PC-9 (cell line): ENCODE measurements around the gene BHLHE40. TPM values are rescaled to one million over a fixed set of nuclear protein-coding genes. Genes with fewer than 3 reads are reported as not detected.
A peak's percentile ranks its signal among the peaks of the same experiment; 100 is the strongest.

Experiments used
- BruUV-seq: library from RNA; stranded (reverse); fragments of 400-500 nt; replicated peaks from 2 replicates; lab custom pipeline; 2021; lab: Mats Ljungman, UMichigan
- CTCF ChIA-PET: fragments of 300-600 bp; sonication (Branson Sonifier 250); formaldehyde crosslinking; loops from one replicate; lab custom pipeline; 2022; ENCODE audit warnings: antibody characterized with exemption; lab: Charles Lee
- POLR2A ChIA-PET: fragments of 300-600 bp; sonication (Branson Sonifier 250); formaldehyde crosslinking; loops from one replicate; lab custom pipeline; 2022; ENCODE audit warnings: antibody characterized with exemption; ENCODE audit not compliant: unreplicated experiment; lab: Charles Lee
- DNase-seq, 2 experiments: peaks; one replicate each; pipeline versions ENCODE4 v3.0.0 to v3.0.0-alpha.2; 2015 to 2022; ENCODE audit warnings: mixed read lengths in 1 of 2
- H2AFZ ChIP-seq: fragments of 200-600 bp; sonication (generic); 2 replicates; pipeline ENCODE4 v1.8.1; 2017; ENCODE audit warnings: antibody characterized with exemption
- H3F3A ChIP-seq: fragments of 200-600 bp; sonication (generic); 2 replicates; pipeline ENCODE4 v1.8.1; 2017; ENCODE audit warnings: antibody characterized with exemption, mild to moderate bottlenecking, low read depth; ENCODE audit not compliant: insufficient read depth
- H3K27ac ChIP-seq: fragments of 200-600 bp; sonication (generic); 2 replicates; pipeline ENCODE4 v1.6.1; 2016; ENCODE audit warnings: mixed run types
- H3K27me3 ChIP-seq: fragments of 200-600 bp; sonication (generic); 2 replicates; pipeline ENCODE4 v1.6.1; 2016; ENCODE audit warnings: low read depth, mixed run types; ENCODE audit not compliant: insufficient read depth
- H3K36me3 ChIP-seq: fragments of 200-600 bp; sonication (generic); 2 replicates; pipeline ENCODE4 v1.6.1; 2016; ENCODE audit warnings: low read depth, mixed run types
- H3K4me1 ChIP-seq: fragments of 200-600 bp; sonication (generic); replicated peaks from 2 replicates; pipeline ENCODE4 v1.6.1; 2016; ENCODE audit warnings: mixed run types; ENCODE audit not compliant: insufficient read depth
- H3K4me2 ChIP-seq: fragments of 200-600 bp; sonication (generic); 2 replicates; pipeline ENCODE4 v1.6.1; 2017; ENCODE audit warnings: mixed run types
- H3K4me3 ChIP-seq: fragments of 200-600 bp; sonication (generic); 2 replicates; pipeline ENCODE4 v1.6.1; 2016; ENCODE audit warnings: mixed run types
- H3K79me2 ChIP-seq: fragments of 200-600 bp; sonication (generic); 2 replicates; pipeline ENCODE4 v1.6.1; 2017; ENCODE audit warnings: low read depth, mixed run types
- H3K9me2 ChIP-seq: fragments of 200-600 bp; sonication (generic); 2 replicates; pipeline ENCODE4 v1.8.1; 2017; ENCODE audit warnings: mild to moderate bottlenecking; ENCODE audit not compliant: insufficient read depth
- H3K9me3 ChIP-seq: fragments of 200-600 bp; sonication (generic); 2 replicates; pipeline ENCODE4 v1.8.1; 2016; ENCODE audit warnings: low read depth; ENCODE audit not compliant: insufficient read depth
- H4K20me1 ChIP-seq: fragments of 200-600 bp; sonication (generic); 2 replicates; pipeline ENCODE4 v1.8.1; 2017; ENCODE audit not compliant: insufficient read depth
- EZH2 ChIP-seq: fragments of 200-600 bp; sonication (generic); IDR thresholded peaks from 2 replicates; pipeline ENCODE4 v1.8.0; 2017; ENCODE audit warnings: antibody characterized with exemption, low read depth
- intact Hi-C: fragments of 100-400 bp; cut with micrococcal nuclease; formaldehyde crosslinking; loops from one replicate; pipeline ENCODE4 v1.10.0; 2022; ENCODE audit not compliant: unreplicated experiment
- total RNA-seq: library from RNA; stranded (reverse); gene quantifications from 2 replicates; pipeline ENCODE4 v1.2.3, GENCODE V29; 2021
- TF ChIP-seq, protein P1 (sequence below): fragments of 200-600 bp; sonication (generic); conservative IDR thresholded peaks from 2 replicates; pipeline ENCODE4 v1.6.1; 2017; ENCODE audit warnings: mixed run types, antibody characterized with exemption, mild to moderate bottlenecking, moderate library complexity

The BHLHE40 gene
- total RNA-seq, 1 experiment from 2014 or later, result 45.5 TPM

- no peak overlapping the region for H2AFZ ChIP-seq
- intact Hi-C loops, result no loop called here
These were observed 14.3 kb downstream of the BHLHE40 start for GRCh38 chr3:4993276-4994143.

DNA sequence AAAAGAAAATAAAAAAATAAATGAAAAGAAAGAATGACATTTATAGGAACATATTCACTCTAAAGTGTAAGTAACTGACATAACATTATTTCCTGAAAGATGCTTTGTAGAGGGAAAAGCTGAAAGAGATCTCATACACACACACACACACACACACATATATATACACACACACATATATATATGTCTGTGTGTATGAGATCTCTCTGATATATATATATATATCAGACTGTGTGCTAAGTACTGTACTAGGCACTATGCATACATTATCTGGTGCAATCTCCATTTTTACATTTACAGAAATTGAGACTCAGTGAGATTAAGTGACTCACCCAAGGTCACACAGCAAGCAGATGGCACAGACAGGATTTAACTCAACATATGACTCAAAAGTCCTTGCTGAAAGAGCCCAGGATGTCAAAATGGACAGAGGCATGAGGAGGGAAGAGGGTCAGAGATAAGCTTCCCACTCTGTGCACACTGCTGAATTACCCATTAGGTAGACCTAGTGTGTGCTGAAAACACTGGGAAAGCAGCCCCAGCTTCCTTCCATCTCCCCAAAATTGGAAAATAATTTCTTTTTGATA is 15.0 kb downstream of the BHLHE40 start:
- Histone ChIP-seq H2AFZ (no peak overlapping the region), H3K9me3 (no peaks in the 10 kb centered on the region), H3K27ac (peak overlapping the region; percentile 37; the same call in 1 of the 2 replicates), H3K9me2 (no peaks in the 10 kb centered on the region), H3F3A (no peaks in the 10 kb centered on the region), H3K27me3 (no peaks in the 10 kb centered on the region), H3K4me2 (no peak overlapping the region), H3K4me1 (peaks cover 8% of the 10 kb centered on the region; the same call in 1 of the 2 replicates), H3K79me2 (no peaks in the 10 kb centered on the region), H3K4me3 (no peak overlapping the region), H3K36me3 (no peaks in the 10 kb centered on the region), H4K20me1 (no peaks in the 10 kb centered on the region)
- POLR2A ChIA-PET, result interaction anchor here (0.5 to 1.5 kb wide), 4 partner anchors 8 to 29 kb away, joined by 3 to 6 read pairs (median 4); no protein-coding TSS in a partner anchor
- no TSS peak for BruUV-seq
- no peak for TF ChIP-seq EZH2
- TF ChIP-seq, protein P1, sequence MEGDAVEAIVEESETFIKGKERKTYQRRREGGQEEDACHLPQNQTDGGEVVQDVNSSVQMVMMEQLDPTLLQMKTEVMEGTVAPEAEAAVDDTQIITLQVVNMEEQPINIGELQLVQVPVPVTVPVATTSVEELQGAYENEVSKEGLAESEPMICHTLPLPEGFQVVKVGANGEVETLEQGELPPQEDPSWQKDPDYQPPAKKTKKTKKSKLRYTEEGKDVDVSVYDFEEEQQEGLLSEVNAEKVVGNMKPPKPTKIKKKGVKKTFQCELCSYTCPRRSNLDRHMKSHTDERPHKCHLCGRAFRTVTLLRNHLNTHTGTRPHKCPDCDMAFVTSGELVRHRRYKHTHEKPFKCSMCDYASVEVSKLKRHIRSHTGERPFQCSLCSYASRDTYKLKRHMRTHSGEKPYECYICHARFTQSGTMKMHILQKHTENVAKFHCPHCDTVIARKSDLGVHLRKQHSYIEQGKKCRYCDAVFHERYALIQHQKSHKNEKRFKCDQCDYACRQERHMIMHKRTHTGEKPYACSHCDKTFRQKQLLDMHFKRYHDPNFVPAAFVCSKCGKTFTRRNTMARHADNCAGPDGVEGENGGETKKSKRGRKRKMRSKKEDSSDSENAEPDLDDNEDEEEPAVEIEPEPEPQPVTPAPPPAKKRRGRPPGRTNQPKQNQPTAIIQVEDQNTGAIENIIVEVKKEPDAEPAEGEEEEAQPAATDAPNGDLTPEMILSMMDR, result no peak
- DNase-seq, result no peak
- CTCF ChIA-PET, result no interaction called here
- intact Hi-C loops, result no loop called here

More at GRCh38 chr3:4993276-4994143, 14.3 kb downstream of the BHLHE40 start:
- Histone ChIP-seq H3F3A (no peaks in the 10 kb centered on the region), H3K4me1 (peaks cover 8% of the 10 kb centered on the region; the same call in 1 of the 2 replicates), H3K9me3 (no peaks in the 10 kb centered on the region), H3K4me3 (no peak overlapping the region), H3K27ac (no peak overlapping the region), H4K20me1 (no peaks in the 10 kb centered on the region), H3K79me2 (no peaks in the 10 kb centered on the region), H3K4me2 (no peak overlapping the region), H3K9me2 (no peaks in the 10 kb centered on the region), H3K36me3 (no peaks in the 10 kb centered on the region), H3K27me3 (no peaks in the 10 kb centered on the region)
- DNase-seq, result no peak
- no TSS peak for BruUV-seq
- ChIA-PET POLR2A (interaction anchor here (0.5 to 0.6 kb wide), 2 partner anchors 15 to 17 kb away, joined by 3 to 6 read pairs; no protein-coding TSS in a partner anchor), CTCF (no interaction called here)
- no peak for TF ChIP-seq EZH2
- TF ChIP-seq, protein P1, result no peak

GRCh38 chr3:4994823-4995499 is 15.7 kb downstream of the BHLHE40 start:
- no peak for TF ChIP-seq EZH2
- TF ChIP-seq, protein P1, result no peak
- Histone ChIP-seq H3K4me3 (no peak overlapping the region), H3K9me3 (no peaks in the 10 kb centered on the region), H3K4me1 (peaks cover 14% of the 10 kb centered on the region; the same call in 1 of the 2 replicates), H3K79me2 (no peaks in the 10 kb centered on the region), H3K27me3 (no peaks in the 10 kb centered on the region), H2AFZ (no peak overlapping the region), H3F3A (no peaks in the 10 kb centered on the region), H3K36me3 (no peaks in the 10 kb centered on the region), H3K9me2 (no peaks in the 10 kb centered on the region), H3K27ac (peak overlapping the region; percentile 37; the same call in 1 of the 2 replicates), H4K20me1 (no peaks in the 10 kb centered on the region), H3K4me2 (no peak overlapping the region)
- no TSS peak for BruUV-seq
- ChIA-PET POLR2A (interaction anchor here (0.5 to 1.5 kb wide), 4 partner anchors 9 to 28 kb away, joined by 3 to 10 read pairs (median 4); no protein-coding TSS in a partner anchor), CTCF (interaction anchor here (0.5 to 0.6 kb wide), 2 partner anchors 24 to 275 kb away, joined by 3 to 4 read pairs; no protein-coding TSS in a partner anchor)
- DNase-seq, result peak; percentile 55 to 81
- intact Hi-C loops, result loop anchor here (1.0 kb wide), 3 partner anchors 8 to 28 kb away; no protein-coding TSS in a partner anchor
